Endothelial cell (in vitro differentiated cells): Measurements from ENCODE around the gene ETS2. TPM values are rescaled to one million over a fixed set of nuclear protein-coding genes. Genes with fewer than 3 reads are reported as not detected.

Experiments used
- DNase-seq: peaks from one replicate; pipeline ENCODE4 v3.0.0; 2021; ENCODE audit warnings: low spot score
- H3K27ac Mint-ChIP-seq: one replicate; pipeline ENCODE4 v1.8.0; 2021; ENCODE audit warnings: mixed read lengths, inconsistent platforms; ENCODE audit not compliant: unreplicated experiment
- H3K27me3 Mint-ChIP-seq: one replicate; pipeline ENCODE4 v1.8.0; 2021; ENCODE audit warnings: mild to moderate bottlenecking, moderate library complexity, mixed read lengths, inconsistent platforms; ENCODE audit not compliant: unreplicated experiment
- H3K36me3 Mint-ChIP-seq: one replicate; pipeline ENCODE4 v1.8.0; 2021; ENCODE audit warnings: mild to moderate bottlenecking, low read depth, mixed read lengths, inconsistent platforms; ENCODE audit not compliant: unreplicated experiment
- H3K4me1 Mint-ChIP-seq: one replicate; pipeline ENCODE4 v1.8.0; 2021; ENCODE audit warnings: mild to moderate bottlenecking, mixed read lengths, inconsistent platforms; ENCODE audit not compliant: unreplicated experiment
- H3K4me3 Mint-ChIP-seq: one replicate; pipeline ENCODE4 v1.8.0; 2021; ENCODE audit warnings: mild to moderate bottlenecking, mixed read lengths, inconsistent platforms; ENCODE audit not compliant: unreplicated experiment
- H3K9me3 Mint-ChIP-seq: one replicate; pipeline ENCODE4 v1.8.0; 2021; ENCODE audit warnings: mixed read lengths, inconsistent platforms; ENCODE audit not compliant: unreplicated experiment
- CTCF ChIP-seq: fragments of 200-600 bp; sonication (generic); IDR thresholded peaks from one replicate; pipeline ENCODE4 v1.5.0; 2021; ENCODE audit warnings: antibody characterized with exemption; ENCODE audit not compliant: unreplicated experiment
- long read RNA-seq: library from polyadenylated mRNA; unstranded; transcript quantifications from one replicate; pipeline ENCODE4 v2.0.0, GENCODE V29; 2020; ENCODE audit not compliant: unreplicated experiment
- total RNA-seq: library from RNA; stranded (reverse); fragmentation: NEBNext Ultra II Directional; extraction: Animal tissue kit (Norgen Biotek cat#: 25700); gene quantifications from one replicate; pipeline ENCODE4 v1.2.1, GENCODE V29; 2021; ENCODE audit not compliant: unreplicated experiment

ETS2 gene
- total RNA-seq = 74.2 TPM
- long read RNA-seq, transcript ETS2-202 (10 exons, 3,766 nt) = major isoform, 27 of 32 reads
- long read RNA-seq, partial matches to known transcripts = 4 of 32 reads
- long read RNA-seq, other reads (novel, unspliced or antisense) = 1 of 32 reads

GRCh38 chr21:38805328-38806152, at the start of gene ETS2:
ETS2 (plus strand) TSS chr21:38805929; CDS start chr21:38810035, 4,106 bp downstream.
- H3K9me3 Mint-ChIP-seq = no peaks in the 10 kb centered on the region
- H3K4me1 Mint-ChIP-seq = peaks cover 36% of the 10 kb centered on the region
- peaks cover 4% of the 10 kb centered on the region for H3K27me3 Mint-ChIP-seq
- DNase-seq = peak; percentile 75
- peak within 1 kb of the TSS; percentile 93 for H3K27ac Mint-ChIP-seq
- peaks cover 22% of the 10 kb centered on the region for H3K36me3 Mint-ChIP-seq
- no peak for TF ChIP-seq CTCF
- H3K4me3 Mint-ChIP-seq = peak within 1 kb of the TSS; percentile 99

GRCh38 chr21:38756746-38757145, 49.0 kb upstream of the ETS2 start:
- peaks cover 2% of the 10 kb centered on the region for H3K27me3 Mint-ChIP-seq
- H3K9me3 Mint-ChIP-seq = no peaks in the 10 kb centered on the region
- no peaks in the 10 kb centered on the region for H3K36me3 Mint-ChIP-seq
- H3K4me3 Mint-ChIP-seq = no peak overlapping the region
- no peak for TF ChIP-seq CTCF
- H3K27ac Mint-ChIP-seq = no peak overlapping the region
- no peak for DNase-seq
- H3K4me1 Mint-ChIP-seq = peaks cover 6% of the 10 kb centered on the region

- TF ChIP-seq CTCF = no peak
- Mint-ChIP-seq H3K4me3 (no peak overlapping the region), H3K27ac (no peak overlapping the region), H3K4me1 (peaks cover 7% of the 10 kb centered on the region), H3K9me3 (no peaks in the 10 kb centered on the region), H3K36me3 (no peaks in the 10 kb centered on the region), H3K27me3 (peaks cover 2% of the 10 kb centered on the region)
- DNase-seq = no peak
These were observed 47.1 kb upstream of the ETS2 start for GRCh38 chr21:38758501-38759214.

GRCh38 chr21:38759413-38759812, 46.3 kb upstream of the ETS2 start:
- Mint-ChIP-seq H3K36me3 (no peaks in the 10 kb centered on the region), H3K27me3 (peaks cover 2% of the 10 kb centered on the region)
- DNase-seq = no peak

More at GRCh38 chr21:38759413-38759812, 46.3 kb upstream of the ETS2 start:
- TF ChIP-seq CTCF = no peak
- Mint-ChIP-seq H3K9me3 (no peaks in the 10 kb centered on the region), H3K27ac (no peak overlapping the region), H3K4me1 (peaks cover 7% of the 10 kb centered on the region), H3K4me3 (no peak overlapping the region)
